ENCODE measurements around the gene NUMA1. TPM values are rescaled to one million over a fixed set of nuclear protein-coding genes. Genes with fewer than 3 reads are reported as not detected.

Gene NUMA1
- polyA plus RNA-seq, 1 donor from 2014 or later, result 116 TPM

DNA sequence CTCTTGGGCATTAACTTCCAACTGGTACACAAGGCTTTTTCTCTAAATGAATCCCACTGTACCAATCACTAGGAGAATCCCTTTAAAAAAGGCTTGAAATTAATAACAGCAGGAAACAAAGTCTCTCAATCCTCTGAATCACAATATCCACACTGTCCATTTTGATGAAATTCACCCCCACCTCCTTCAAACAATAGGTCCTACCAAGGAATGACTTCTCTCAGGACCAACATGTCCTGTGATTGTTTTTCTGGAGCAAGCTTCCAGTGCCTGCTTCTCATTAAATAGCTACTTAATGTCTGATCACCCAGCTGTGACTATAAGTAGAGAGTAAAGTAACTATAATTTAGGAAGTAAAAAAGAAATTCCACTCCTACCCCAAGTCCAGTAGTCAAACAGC is 13.1 kb downstream of the NUMA1 start:
- no peaks in the 10 kb centered on the region for H3K9me2 ChIP-seq (ENCODE audit: insufficient read depth, low read length)
- no peaks in the 10 kb centered on the region for H3F3A ChIP-seq (ENCODE audit: insufficient read depth, low read length, poor library complexity, severe bottlenecking)
- H3K27ac ChIP-seq (ENCODE audit: low read length), result no peak overlapping the region
- peaks cover 12% of the 10 kb centered on the region for H3K79me2 ChIP-seq (replicated peaks; ENCODE audit: insufficient read depth, low read length)
- no peaks in the 10 kb centered on the region for H3K9me3 ChIP-seq (ENCODE audit: low read length)
- no peak overlapping the region for H3K4me2 ChIP-seq (ENCODE audit: low read length)
- no peak overlapping the region for H3K9ac ChIP-seq (ENCODE audit: low read length)
- H3K27me3 ChIP-seq (ENCODE audit: insufficient read depth, low read depth, low read length), result no peaks in the 10 kb centered on the region
- no peak overlapping the region for H2AFZ ChIP-seq (ENCODE audit: low read depth, low read length)
- H4K20me1 ChIP-seq (ENCODE audit: insufficient read depth), result no peaks in the 10 kb centered on the region
- H3K36me3 ChIP-seq (ENCODE audit: insufficient read depth, low read length), result no peaks in the 10 kb centered on the region
- H3K4me3 ChIP-seq (ENCODE audit: low read length), result no peak overlapping the region
- TF ChIP-seq, protein P1, sequence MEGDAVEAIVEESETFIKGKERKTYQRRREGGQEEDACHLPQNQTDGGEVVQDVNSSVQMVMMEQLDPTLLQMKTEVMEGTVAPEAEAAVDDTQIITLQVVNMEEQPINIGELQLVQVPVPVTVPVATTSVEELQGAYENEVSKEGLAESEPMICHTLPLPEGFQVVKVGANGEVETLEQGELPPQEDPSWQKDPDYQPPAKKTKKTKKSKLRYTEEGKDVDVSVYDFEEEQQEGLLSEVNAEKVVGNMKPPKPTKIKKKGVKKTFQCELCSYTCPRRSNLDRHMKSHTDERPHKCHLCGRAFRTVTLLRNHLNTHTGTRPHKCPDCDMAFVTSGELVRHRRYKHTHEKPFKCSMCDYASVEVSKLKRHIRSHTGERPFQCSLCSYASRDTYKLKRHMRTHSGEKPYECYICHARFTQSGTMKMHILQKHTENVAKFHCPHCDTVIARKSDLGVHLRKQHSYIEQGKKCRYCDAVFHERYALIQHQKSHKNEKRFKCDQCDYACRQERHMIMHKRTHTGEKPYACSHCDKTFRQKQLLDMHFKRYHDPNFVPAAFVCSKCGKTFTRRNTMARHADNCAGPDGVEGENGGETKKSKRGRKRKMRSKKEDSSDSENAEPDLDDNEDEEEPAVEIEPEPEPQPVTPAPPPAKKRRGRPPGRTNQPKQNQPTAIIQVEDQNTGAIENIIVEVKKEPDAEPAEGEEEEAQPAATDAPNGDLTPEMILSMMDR (IDR thresholded peaks at IDR 0.05; ENCODE audit: poor library complexity, severe bottlenecking), result no peak
- no peak for TF ChIP-seq MXI1 (conservative IDR thresholded peaks at IDR 0.05; ENCODE audit: poor library complexity, severe bottlenecking)
- no peak for TF ChIP-seq SMC3 (conservative IDR thresholded peaks at IDR 0.05; ENCODE audit: poor library complexity)
- no peak for TF ChIP-seq POLR2AphosphoS5 (IDR thresholded peaks at IDR 0.05)
- no peak for TF ChIP-seq TAF1 (IDR thresholded peaks at IDR 0.05; ENCODE audit: low read depth)
- no peak for TF ChIP-seq EZH2 (IDR thresholded peaks at IDR 0.05; ENCODE audit: borderline replicate concordance, insufficient read depth, low read length, poor library complexity, severe bottlenecking)
- TF ChIP-seq RAD21 (conservative IDR thresholded peaks at IDR 0.05), result no peak
- TF ChIP-seq, protein P2, sequence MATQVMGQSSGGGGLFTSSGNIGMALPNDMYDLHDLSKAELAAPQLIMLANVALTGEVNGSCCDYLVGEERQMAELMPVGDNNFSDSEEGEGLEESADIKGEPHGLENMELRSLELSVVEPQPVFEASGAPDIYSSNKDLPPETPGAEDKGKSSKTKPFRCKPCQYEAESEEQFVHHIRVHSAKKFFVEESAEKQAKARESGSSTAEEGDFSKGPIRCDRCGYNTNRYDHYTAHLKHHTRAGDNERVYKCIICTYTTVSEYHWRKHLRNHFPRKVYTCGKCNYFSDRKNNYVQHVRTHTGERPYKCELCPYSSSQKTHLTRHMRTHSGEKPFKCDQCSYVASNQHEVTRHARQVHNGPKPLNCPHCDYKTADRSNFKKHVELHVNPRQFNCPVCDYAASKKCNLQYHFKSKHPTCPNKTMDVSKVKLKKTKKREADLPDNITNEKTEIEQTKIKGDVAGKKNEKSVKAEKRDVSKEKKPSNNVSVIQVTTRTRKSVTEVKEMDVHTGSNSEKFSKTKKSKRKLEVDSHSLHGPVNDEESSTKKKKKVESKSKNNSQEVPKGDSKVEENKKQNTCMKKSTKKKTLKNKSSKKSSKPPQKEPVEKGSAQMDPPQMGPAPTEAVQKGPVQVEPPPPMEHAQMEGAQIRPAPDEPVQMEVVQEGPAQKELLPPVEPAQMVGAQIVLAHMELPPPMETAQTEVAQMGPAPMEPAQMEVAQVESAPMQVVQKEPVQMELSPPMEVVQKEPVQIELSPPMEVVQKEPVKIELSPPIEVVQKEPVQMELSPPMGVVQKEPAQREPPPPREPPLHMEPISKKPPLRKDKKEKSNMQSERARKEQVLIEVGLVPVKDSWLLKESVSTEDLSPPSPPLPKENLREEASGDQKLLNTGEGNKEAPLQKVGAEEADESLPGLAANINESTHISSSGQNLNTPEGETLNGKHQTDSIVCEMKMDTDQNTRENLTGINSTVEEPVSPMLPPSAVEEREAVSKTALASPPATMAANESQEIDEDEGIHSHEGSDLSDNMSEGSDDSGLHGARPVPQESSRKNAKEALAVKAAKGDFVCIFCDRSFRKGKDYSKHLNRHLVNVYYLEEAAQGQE (IDR thresholded peaks at IDR 0.05; ENCODE audit: borderline replicate concordance), result no peak
- no peak for TF ChIP-seq EP300 (conservative IDR thresholded peaks at IDR 0.05; ENCODE audit: poor library complexity, severe bottlenecking)

DNA sequence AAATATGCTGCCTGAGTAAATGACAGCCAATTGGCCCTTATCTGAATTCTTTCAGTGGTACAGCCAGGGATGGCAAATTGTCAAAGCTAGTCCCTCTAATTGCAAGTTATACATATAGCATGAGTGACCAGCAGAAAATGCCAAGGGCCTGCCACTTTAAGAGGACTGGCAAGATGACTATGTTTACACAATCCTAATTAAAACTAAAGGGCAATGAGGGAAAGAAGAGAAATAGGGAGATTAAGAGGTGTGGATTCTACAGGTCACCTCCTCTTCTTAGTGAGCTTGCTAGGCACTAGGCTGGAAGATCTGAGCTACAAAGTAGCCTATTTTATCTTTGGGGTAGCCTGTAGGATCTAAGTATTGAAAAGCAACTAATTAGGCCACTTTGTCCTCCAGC is 13.5 kb downstream of the NUMA1 start:
- H3K4me3 ChIP-seq (ENCODE audit: low read length), result no peak overlapping the region
- H2AFZ ChIP-seq (ENCODE audit: low read depth, low read length), result no peak overlapping the region
- no peak overlapping the region for H3K9ac ChIP-seq (ENCODE audit: low read length)
- no peaks in the 10 kb centered on the region for H3K9me2 ChIP-seq (ENCODE audit: insufficient read depth, low read length)
- H3K4me2 ChIP-seq (ENCODE audit: low read length), result no peak overlapping the region
- H3K79me2 ChIP-seq (replicated peaks; ENCODE audit: insufficient read depth, low read length), result peaks cover 9% of the 10 kb centered on the region
- H4K20me1 ChIP-seq (ENCODE audit: insufficient read depth), result no peaks in the 10 kb centered on the region
- no peak overlapping the region for H3K27ac ChIP-seq (ENCODE audit: low read length)
- H3K36me3 ChIP-seq (ENCODE audit: insufficient read depth, low read length), result no peaks in the 10 kb centered on the region
- H3F3A ChIP-seq (ENCODE audit: insufficient read depth, low read length, poor library complexity, severe bottlenecking), result no peaks in the 10 kb centered on the region
- no peaks in the 10 kb centered on the region for H3K27me3 ChIP-seq (ENCODE audit: insufficient read depth, low read depth, low read length)
- no peaks in the 10 kb centered on the region for H3K9me3 ChIP-seq (ENCODE audit: low read length)
- TF ChIP-seq, protein P2 (IDR thresholded peaks at IDR 0.05; ENCODE audit: borderline replicate concordance), result no peak
